Activated naive CD8-positive, alpha-beta T cell treated with anti-CD3 and anti-CD28 coated beads, Interleukin-2, amount 50 U/mL, for 24 hours (primary cell): ENCODE data around the gene KCNE1.

ENCODE experiments used
- ATAC-seq: fragments of 150-1000 bp; cut with Tn5 transposase; one replicate; pipeline ENCODE4 v1.10.0; 2021
- DNase-seq: peaks from one replicate; pipeline ENCODE4 v3.0.0; 2021
- H3K27ac Mint-ChIP-seq: one replicate; pipeline ENCODE4 v1.8.0; 2021; ENCODE audit warnings: mild to moderate bottlenecking, mixed read lengths
- H3K27me3 Mint-ChIP-seq: one replicate; pipeline ENCODE4 v1.8.0; 2021; ENCODE audit warnings: mixed read lengths
- H3K36me3 Mint-ChIP-seq: one replicate; pipeline ENCODE4 v1.8.0; 2021; ENCODE audit warnings: low read depth, mixed read lengths
- H3K4me1 Mint-ChIP-seq: one replicate; pipeline ENCODE4 v1.8.0; 2021; ENCODE audit warnings: mixed read lengths
- H3K4me3 Mint-ChIP-seq: one replicate; pipeline ENCODE4 v1.8.0; 2021; ENCODE audit warnings: mild to moderate bottlenecking, moderate library complexity, mixed read lengths
- H3K9me3 Mint-ChIP-seq: one replicate; pipeline ENCODE4 v1.8.0; 2021; ENCODE audit warnings: mixed read lengths

Gene KCNE1

DNA sequence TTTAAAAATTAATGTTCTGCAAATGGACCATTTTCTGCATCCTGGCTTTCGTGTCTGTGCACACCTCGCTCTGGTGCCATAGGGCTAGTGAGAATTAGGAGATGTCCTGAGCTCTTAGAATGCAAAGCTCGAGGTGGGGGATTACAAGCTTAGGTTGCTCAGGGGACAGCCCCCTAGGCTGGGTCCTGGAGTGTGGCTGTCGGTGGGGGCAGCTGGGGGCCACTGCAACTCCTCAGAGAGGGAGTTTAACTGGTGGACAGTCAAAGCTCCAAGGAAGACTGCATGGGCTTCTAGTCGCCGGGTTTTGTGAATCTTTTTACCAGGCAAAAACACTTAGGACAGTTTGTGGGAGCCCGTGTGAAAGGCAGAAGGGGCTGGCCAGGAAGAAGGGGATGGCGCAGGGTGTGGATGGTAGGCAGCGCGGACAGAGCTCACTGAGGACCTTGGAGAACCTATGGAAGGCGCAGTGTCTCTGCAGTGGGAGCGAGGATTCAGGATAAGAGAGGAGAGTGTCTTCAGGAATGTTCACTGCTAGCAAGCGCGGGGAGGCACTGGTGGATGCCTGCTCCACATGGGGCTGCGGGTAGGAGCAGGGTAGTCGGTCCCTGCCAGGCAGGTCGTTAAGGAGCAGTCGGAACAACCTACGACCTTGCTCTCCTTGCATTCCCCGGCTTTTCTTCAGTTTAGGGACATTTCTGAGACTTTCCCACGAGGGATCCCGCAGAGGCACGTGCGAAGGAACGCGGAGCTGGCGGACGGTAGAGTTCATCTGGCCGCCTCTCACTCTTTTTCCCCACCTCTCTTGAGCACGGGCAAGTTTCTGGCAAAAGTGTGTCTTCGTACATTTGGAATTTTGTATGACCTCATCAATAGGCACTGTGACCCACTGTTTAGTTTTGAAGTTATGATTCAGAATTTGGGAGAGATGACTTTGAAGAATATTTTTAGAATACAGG, 12.9 kb upstream of the KCNE1 start:
- Mint-ChIP-seq H3K36me3 (peaks cover 27% of the 10 kb centered on the region), H3K4me1 (peaks cover 57% of the 10 kb centered on the region), H3K4me3 (peak overlapping the region; percentile 81), H3K27me3 (no peaks in the 10 kb centered on the region), H3K27ac (peak overlapping the region; percentile 88), H3K9me3 (peaks cover 4% of the 10 kb centered on the region)
- ATAC-seq (no peak), DNase-seq (no peak)

DNA sequence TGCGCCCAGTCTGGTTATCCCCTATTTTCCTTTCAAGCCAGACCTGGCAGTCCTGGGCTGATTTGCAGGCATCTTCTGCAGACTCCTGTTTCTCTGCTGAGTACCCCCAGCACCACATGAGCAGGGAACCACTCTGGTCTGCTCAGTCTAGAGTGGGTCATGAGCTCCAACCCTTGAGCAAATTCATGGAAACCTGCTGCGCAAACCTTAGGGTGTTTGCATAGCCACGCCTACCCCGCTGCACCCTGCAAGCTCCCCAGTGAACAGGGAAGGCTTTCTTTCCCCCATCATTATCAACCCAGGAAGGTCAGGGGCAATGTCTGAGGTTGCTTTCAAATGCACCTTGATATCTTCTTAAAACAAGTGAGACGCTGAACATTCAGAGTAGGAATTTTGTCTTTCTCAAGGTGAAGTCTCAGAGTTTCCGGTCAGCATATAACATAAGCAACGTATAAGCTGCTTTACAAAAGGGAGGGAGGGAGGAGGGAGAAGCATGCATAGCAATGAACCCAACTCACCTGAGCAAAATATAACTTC, 11.1 kb upstream of the KCNE1 start:
- Mint-ChIP-seq H3K27ac (no peak overlapping the region), H3K36me3 (peaks cover 25% of the 10 kb centered on the region)

DNA sequence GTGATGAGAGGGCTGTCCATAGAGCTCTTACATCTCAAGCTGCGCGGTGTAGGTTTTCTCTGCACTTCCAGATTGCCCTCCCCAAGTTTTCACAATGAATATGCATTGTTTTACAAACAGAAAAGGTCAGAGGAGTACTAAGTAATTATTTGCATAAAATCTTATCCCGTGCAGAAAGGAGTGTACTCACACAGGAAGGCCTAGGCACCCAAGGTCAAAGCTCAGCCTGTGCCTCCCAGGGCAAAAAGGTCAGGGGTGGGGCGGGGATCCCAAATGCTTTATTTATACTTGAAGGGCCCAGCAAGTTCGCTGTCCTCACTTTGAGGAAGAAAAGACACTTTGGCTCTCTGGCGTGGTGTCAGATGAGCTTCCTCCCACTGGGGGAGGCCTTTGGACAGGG, 10.3 kb upstream of the KCNE1 start:
- no peaks in the 10 kb centered on the region for H3K27me3 Mint-ChIP-seq
- no peak overlapping the region for H3K4me3 Mint-ChIP-seq
- ATAC-seq = no peak

More for the DNA sequence above, 11.1 kb upstream of the KCNE1 start:
- Mint-ChIP-seq H3K9me3 (peaks cover 4% of the 10 kb centered on the region), H3K4me1 (peaks cover 53% of the 10 kb centered on the region), H3K4me3 (peak overlapping the region; percentile 13), H3K27me3 (no peaks in the 10 kb centered on the region)
- DNase-seq (no peak), ATAC-seq (no peak)

DNA sequence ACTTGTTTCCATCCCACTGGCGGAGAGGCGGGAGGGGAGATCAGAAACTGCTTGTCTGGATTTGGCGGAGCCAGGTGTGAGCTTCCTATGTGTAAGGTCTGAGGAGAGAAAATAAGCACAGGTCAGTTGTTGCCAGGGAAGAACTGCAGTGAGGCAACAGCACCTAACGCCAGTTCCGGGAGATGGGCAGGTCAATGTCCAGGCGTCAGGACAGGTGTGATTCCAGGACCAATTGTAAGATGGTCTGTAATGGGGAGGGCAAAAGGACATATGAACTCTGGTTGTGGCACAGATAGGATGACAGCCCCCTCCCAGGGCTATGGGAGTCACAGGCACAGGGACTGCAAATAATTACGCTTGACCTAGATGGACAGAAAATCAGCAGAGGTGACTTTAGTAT, 9.6 kb upstream of the KCNE1 start:
- H3K9me3 Mint-ChIP-seq = no peaks in the 10 kb centered on the region
- no peak overlapping the region for H3K4me3 Mint-ChIP-seq
- peaks cover 28% of the 10 kb centered on the region for H3K36me3 Mint-ChIP-seq
- H3K27me3 Mint-ChIP-seq = no peaks in the 10 kb centered on the region
- ATAC-seq = no peak
- DNase-seq = no peak
- H3K27ac Mint-ChIP-seq = no peak overlapping the region
- peaks cover 53% of the 10 kb centered on the region for H3K4me1 Mint-ChIP-seq

More for the DNA sequence above, 10.3 kb upstream of the KCNE1 start:
- DNase-seq = no peak
- Mint-ChIP-seq H3K4me1 (peaks cover 53% of the 10 kb centered on the region), H3K36me3 (peaks cover 26% of the 10 kb centered on the region), H3K9me3 (no peaks in the 10 kb centered on the region), H3K27ac (peak overlapping the region; percentile 37)

DNA sequence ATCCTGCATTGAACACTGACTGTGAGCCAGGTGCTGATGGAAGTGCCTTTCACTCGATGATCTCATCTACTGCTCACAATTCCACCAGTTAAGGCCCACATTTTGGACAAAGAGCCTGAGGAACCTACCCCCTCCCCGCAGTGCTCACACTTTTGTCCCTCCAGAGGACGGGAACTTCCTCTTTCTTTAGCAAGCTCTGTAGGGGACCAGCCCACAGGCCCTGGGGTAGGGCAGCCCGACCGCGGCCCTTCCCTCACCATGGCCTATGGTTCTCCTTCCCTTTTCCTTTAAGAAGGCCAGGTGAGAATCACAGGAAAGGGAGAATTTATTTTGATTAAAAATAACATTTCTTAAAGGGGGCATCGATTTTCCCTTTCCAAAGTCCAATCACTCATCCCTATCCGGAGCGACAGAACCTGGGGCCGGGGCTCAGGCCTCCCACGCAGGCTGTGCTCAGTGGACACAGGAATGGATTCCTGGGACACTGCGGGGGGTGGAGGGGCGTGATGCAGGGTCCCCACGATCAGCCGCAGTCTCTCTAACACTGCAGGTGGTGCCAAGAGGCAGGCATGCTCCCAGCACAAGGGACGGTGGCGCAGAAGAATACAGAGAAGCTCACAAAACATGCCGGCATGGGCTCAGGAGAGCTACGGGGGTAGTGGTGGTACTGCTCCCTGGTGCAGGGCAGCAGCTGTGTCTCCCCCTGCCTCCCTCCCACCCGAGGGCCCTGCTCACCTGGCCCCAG, 8.9 kb upstream of the KCNE1 start:
- H3K9me3 Mint-ChIP-seq = no peaks in the 10 kb centered on the region
- H3K36me3 Mint-ChIP-seq = peaks cover 28% of the 10 kb centered on the region
- no peak overlapping the region for H3K27ac Mint-ChIP-seq
- ATAC-seq (no peak), DNase-seq (no peak)
- H3K27me3 Mint-ChIP-seq = no peaks in the 10 kb centered on the region
- H3K4me3 Mint-ChIP-seq = no peak overlapping the region
- peaks cover 49% of the 10 kb centered on the region for H3K4me1 Mint-ChIP-seq

DNA sequence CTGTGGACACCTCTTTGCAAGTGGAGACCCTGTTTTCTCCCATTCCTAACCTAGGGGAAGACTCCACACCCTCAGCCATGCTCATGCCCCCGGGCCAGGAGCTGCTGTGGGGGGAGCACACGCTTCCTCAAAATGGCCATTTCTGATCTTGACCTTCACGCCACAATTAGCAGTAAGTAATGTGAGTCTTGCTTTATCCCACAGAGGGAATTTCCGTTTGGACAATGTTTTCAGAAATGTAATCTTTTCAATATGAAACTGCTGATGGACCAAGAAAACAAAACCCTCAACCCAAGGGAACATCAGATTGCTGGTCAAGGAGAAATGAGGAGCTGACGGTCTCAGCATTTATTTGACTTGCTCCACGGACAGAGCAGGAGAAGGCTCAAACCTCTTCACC, 8.3 kb upstream of the KCNE1 start:
- Mint-ChIP-seq H3K4me1 (peaks cover 46% of the 10 kb centered on the region), H3K36me3 (peaks cover 27% of the 10 kb centered on the region)
- ATAC-seq = no peak

DNA sequence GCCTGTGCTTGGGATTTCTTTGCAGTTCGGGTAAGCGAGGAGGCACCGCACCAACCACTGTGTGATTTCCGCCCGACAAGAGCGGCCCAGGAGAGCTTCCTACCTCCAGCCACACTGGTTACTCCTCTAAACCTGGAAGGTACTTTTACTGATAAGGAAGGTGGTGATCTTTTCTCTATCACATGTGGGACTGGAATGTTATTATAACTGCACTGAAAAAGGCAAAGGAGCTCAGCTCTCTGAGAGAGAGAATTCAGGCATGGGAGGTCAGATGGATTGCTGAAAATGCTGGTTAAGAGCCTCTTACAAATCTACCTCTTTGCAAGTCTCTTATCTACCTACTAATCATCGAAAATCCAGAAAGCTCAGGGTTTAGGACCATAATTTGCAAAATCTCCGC, 7.7 kb upstream of the KCNE1 start:
- Mint-ChIP-seq H3K4me1 (peaks cover 42% of the 10 kb centered on the region), H3K27me3 (no peaks in the 10 kb centered on the region), H3K27ac (no peak overlapping the region), H3K9me3 (no peaks in the 10 kb centered on the region), H3K4me3 (no peak overlapping the region), H3K36me3 (peaks cover 23% of the 10 kb centered on the region)
- DNase-seq (no peak), ATAC-seq (no peak)

More for the DNA sequence above, 8.3 kb upstream of the KCNE1 start:
- H3K27ac Mint-ChIP-seq = peak overlapping the region; percentile 35
- DNase-seq = no peak
- no peaks in the 10 kb centered on the region for H3K9me3 Mint-ChIP-seq
- no peaks in the 10 kb centered on the region for H3K27me3 Mint-ChIP-seq
- H3K4me3 Mint-ChIP-seq = no peak overlapping the region

DNA sequence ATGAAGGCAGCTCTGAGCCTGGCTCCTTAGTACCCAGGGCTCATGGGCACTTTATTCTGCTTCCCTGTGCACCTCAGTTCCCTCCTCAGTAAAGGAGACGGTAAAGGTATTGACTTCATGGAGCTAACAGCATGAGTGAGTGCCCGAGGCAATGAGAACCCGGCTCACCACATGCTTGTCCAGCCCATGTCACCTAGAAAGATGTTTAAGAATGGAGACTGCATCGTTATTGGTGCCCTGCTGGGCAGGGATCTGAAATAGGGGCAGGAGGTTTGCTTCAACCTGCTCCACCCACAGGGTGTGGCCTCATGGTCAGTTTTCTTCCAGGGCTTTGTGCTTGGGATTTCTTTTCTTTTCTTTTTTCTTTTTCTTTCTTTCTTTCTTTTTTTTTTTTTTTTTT, 7.0 kb upstream of the KCNE1 start:
- no peaks in the 10 kb centered on the region for H3K9me3 Mint-ChIP-seq
- no peaks in the 10 kb centered on the region for H3K27me3 Mint-ChIP-seq
- peaks cover 23% of the 10 kb centered on the region for H3K36me3 Mint-ChIP-seq
- peaks cover 39% of the 10 kb centered on the region for H3K4me1 Mint-ChIP-seq
- no peak overlapping the region for H3K4me3 Mint-ChIP-seq
- H3K27ac Mint-ChIP-seq = peak overlapping the region; percentile 22
- DNase-seq (no peak), ATAC-seq (no peak)

DNA sequence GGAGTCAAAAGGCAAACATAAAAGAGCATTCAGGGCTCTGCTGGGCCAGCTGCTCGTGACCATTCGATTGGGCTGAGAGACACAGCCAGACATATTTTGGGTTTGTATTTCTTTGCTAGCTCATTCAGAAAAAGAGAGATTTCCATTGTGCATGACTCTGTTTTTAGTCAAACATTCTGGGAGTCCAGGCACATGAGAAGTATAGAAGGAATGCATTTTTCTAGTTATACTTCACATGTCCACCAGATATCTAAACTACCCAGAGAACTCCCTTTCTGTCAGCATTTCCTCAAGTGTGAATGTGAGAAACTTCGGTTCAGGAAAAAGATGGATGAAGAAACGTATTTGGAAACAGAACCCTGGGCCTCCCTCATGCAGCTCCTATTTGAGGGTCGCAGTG, 6.3 kb upstream of the KCNE1 start:
- H3K27me3 Mint-ChIP-seq = no peaks in the 10 kb centered on the region
- ATAC-seq = no peak
- no peaks in the 10 kb centered on the region for H3K9me3 Mint-ChIP-seq
- H3K4me1 Mint-ChIP-seq = peaks cover 34% of the 10 kb centered on the region
- DNase-seq = no peak
- H3K4me3 Mint-ChIP-seq = no peak overlapping the region
- peaks cover 23% of the 10 kb centered on the region for H3K36me3 Mint-ChIP-seq
- H3K27ac Mint-ChIP-seq = peak overlapping the region; percentile 36

DNA sequence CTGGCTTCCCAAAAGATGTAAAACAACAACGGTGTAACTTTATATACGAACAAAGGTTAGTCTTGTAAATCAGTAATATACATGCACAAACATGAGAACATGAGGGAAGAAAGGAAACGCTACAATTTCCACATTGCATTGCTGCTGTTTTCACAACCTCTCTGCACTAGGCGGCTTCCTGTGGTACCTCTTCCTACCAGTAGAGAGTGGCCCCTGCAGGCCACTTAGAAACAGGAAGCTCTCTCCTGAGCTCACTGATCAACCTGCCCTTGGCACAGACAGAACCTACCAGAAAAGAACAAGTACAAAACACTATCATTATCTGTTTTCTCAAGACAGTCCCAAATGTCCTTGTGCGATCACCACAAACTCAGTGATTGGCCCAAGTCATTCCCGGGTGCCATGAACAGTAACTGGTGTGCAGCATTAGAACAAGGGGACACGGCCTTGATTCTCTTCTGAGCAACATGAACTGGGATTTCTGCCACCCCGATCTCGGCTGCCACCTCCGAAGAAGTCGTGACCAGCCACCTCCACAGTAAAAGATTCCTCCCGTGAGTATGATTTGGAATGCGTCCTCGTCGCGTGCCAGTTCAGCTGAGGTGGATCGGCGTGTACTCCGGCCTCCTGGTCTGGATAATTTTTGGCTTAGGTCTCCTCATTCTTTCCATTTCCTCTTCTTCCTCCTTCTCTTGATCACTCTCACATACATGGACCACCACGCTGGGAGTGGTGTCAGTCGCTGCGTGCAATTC, 5.7 kb upstream of the KCNE1 start:
- no peaks in the 10 kb centered on the region for H3K9me3 Mint-ChIP-seq
- no peaks in the 10 kb centered on the region for H3K27me3 Mint-ChIP-seq
- peaks cover 29% of the 10 kb centered on the region for H3K4me1 Mint-ChIP-seq
- no peak overlapping the region for H3K4me3 Mint-ChIP-seq
- peak; percentile 76 for ATAC-seq
- peak overlapping the region; percentile 36 for H3K27ac Mint-ChIP-seq
- no peak for DNase-seq
- peaks cover 23% of the 10 kb centered on the region for H3K36me3 Mint-ChIP-seq

DNA sequence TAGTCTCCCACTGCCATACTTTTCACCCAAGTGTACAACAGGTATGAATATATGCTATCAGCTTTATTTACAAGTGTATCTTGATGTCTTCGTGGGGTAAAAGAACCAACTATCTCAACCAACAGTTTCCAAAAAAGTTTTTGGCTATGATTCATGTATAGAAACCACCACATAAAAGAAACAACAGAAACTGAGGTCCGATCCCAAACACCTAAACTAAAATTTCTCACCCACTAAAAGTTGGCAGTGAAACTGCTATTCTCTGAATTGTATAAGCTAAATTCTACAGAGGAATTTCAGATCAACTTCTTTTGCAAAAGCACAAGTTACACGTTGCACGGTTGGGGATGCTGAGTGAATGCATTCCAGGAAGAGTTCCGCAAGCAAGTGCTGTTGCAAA, 5.0 kb upstream of the KCNE1 start:
- H3K27ac Mint-ChIP-seq = no peak overlapping the region

DNA sequence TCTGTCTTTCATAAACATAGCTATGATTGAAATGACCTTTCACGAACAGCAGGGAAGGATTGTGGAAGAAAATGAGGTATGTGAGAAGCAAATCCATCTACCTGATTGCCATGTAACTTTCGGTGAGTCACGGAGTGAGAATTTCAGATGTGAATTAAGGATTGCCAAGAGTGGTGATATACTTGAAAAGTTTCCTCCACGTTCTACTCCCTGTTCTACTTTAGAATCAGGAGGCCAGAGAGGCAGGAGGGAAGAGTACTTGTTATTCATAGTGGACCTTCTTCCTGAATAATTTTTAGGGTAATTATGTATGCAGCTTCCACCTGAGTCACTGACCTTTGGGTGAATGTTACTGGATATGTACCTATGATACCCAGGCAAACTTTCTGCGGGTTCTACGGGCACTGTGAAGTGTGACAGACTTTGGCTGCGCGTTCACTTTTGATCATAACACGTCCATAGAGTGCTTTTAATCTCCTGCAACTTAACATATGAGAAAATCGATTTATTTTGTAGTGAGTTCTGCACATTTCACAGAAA, 2.6 kb upstream of the KCNE1 start:
- peaks cover 3% of the 10 kb centered on the region for H3K27me3 Mint-ChIP-seq
- ATAC-seq = no peak
- peaks cover 22% of the 10 kb centered on the region for H3K4me1 Mint-ChIP-seq

More for the DNA sequence above, 5.0 kb upstream of the KCNE1 start:
- H3K4me3 Mint-ChIP-seq = no peak overlapping the region
- peak; percentile 30 for ATAC-seq
- H3K9me3 Mint-ChIP-seq = no peaks in the 10 kb centered on the region
- no peaks in the 10 kb centered on the region for H3K27me3 Mint-ChIP-seq
- DNase-seq = no peak
- peaks cover 24% of the 10 kb centered on the region for H3K4me1 Mint-ChIP-seq
- peaks cover 19% of the 10 kb centered on the region for H3K36me3 Mint-ChIP-seq

DNA sequence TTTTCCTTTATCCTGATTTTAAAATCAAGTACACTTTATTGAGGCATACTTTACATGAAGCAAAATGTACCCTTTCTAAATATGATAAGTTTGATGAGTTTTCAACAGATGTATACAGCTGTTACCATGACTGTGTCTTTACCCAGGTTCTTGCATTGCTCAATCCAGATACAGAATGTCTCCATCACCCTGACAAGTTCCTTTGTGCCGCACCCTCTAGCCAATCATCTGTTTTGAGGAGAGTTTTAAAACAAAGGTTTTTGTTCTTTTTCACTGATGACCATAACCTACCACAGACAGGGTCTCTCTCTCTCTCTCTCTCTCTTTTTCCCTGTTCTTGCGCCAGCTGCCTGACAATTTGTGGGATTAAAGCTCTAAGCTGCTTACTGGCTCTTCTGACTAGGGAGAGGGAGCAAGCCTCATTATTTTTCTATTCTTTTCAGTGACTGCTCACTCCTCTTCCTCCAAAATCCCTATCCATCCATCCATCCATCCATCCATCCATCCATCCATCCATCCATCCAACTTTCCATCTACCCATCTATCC, 1.2 kb upstream of the KCNE1 start:
- H3K36me3 Mint-ChIP-seq = peaks cover 8% of the 10 kb centered on the region
- H3K27me3 Mint-ChIP-seq = peaks cover 3% of the 10 kb centered on the region
- no peak overlapping the region for H3K27ac Mint-ChIP-seq
- ATAC-seq (no peak), DNase-seq (no peak)
- no peaks in the 10 kb centered on the region for H3K9me3 Mint-ChIP-seq
- no peak overlapping the region for H3K4me3 Mint-ChIP-seq
- H3K4me1 Mint-ChIP-seq = peaks cover 24% of the 10 kb centered on the region

More for the DNA sequence above, 2.6 kb upstream of the KCNE1 start:
- Mint-ChIP-seq H3K36me3 (peaks cover 8% of the 10 kb centered on the region), H3K4me3 (no peak overlapping the region), H3K9me3 (no peaks in the 10 kb centered on the region), H3K27ac (no peak overlapping the region)
- DNase-seq = no peak

DNA sequence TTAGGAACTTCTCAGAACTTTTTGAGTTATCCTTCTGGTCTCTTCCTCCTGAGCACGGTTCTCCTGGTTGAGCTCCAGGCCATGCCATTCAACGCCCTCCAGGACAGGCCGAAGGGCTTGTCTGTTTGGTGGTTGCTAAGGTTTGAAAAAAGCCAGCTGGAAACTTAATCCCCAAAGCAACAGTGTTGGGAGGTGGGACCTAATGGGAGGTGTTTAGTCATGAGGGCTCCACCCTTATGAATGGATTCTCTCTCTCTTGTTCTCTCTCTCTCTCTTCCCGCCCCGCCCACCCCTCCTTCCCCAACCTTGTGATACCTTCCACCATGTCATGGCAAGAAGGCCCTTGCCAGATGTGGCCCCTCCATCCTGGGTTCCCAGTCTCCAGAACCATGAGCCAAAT, 829 bp downstream of the KCNE1 start:
- H3K36me3 Mint-ChIP-seq = no peaks in the 10 kb centered on the region
- no peaks in the 10 kb centered on the region for H3K9me3 Mint-ChIP-seq
- H3K4me1 Mint-ChIP-seq = peaks cover 5% of the 10 kb centered on the region
- peaks cover 7% of the 10 kb centered on the region for H3K27me3 Mint-ChIP-seq
- DNase-seq = no peak
- ATAC-seq = no peak
- H3K4me3 Mint-ChIP-seq = no peak overlapping the region
- H3K27ac Mint-ChIP-seq = no peak overlapping the region
